Mammary epithelial cell (primary cell): ENCODE measurements around the gene SPTBN1.

Experiments used
- EZH2 ChIP-seq: IDR thresholded peaks from 2 replicates; pipeline ENCODE4 v1.6.1; 2012; ENCODE audit warnings: low read length, inconsistent platforms, borderline replicate concordance
- TF ChIP-seq, protein P1 (sequence below), 2 donors: IDR thresholded peaks in 1 of 2; conservative IDR thresholded peaks in 1 of 2; 2 replicates each; pipeline ENCODE4 v1.5.1; 2011 to 2012; ENCODE audit warnings: inconsistent platforms in 2 of 2, low read length in 2 of 2, mild to moderate bottlenecking in 2 of 2, control low read depth in 1 of 2, low read depth in 1 of 2; ENCODE audit not compliant: insufficient read depth in 1 of 2; ENCODE audit errors: extremely low read depth in 1 of 2

DNA sequence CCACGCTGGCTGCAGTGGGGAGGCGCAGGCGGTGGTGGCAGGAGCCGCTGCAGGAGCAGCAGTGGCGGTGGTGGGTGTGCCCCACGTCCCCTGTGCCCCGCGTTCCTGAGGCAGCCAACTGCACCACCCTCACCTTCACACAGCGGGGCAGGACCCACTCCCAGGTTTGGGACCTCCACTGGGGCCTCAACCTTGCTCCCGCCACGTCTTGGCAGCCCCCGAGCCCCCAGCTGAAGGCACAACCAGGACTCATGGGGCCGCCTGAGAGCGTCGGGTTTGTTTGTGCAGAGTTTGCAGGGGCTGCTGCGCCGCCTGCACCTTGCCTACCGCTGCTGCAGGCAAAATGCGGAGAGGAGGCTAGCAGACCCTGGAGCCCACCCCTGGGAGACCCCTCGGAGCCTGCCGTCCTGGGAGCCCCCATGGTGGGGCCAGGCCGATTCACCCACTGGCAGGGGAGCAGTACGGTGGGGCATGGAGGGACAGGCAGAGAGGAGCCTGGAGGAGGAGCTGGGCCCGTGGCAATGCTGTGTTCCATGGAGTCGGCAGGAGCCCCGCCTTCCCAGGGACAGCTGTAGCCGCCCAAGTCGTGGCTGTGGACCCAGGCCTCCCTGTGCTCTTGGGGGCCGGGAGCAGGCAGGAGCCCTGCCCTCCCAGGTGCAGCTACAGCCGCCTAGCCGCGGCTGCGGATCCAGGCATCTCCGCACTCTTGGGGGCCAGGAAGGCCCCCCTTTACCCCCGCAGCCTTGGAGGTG, 252.6 kb downstream of the SPTBN1 start:
- TF ChIP-seq, protein P1, sequence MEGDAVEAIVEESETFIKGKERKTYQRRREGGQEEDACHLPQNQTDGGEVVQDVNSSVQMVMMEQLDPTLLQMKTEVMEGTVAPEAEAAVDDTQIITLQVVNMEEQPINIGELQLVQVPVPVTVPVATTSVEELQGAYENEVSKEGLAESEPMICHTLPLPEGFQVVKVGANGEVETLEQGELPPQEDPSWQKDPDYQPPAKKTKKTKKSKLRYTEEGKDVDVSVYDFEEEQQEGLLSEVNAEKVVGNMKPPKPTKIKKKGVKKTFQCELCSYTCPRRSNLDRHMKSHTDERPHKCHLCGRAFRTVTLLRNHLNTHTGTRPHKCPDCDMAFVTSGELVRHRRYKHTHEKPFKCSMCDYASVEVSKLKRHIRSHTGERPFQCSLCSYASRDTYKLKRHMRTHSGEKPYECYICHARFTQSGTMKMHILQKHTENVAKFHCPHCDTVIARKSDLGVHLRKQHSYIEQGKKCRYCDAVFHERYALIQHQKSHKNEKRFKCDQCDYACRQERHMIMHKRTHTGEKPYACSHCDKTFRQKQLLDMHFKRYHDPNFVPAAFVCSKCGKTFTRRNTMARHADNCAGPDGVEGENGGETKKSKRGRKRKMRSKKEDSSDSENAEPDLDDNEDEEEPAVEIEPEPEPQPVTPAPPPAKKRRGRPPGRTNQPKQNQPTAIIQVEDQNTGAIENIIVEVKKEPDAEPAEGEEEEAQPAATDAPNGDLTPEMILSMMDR (conservative IDR thresholded peaks at IDR 0.05 in 1 of 2, IDR thresholded peaks at IDR 0.05 in 1 of 2; ENCODE audit: extremely low read depth in 1 of 2, insufficient read depth in 1 of 2, low read depth in 1 of 2, low read length in 2 of 2), result peak in 1 of 2 donors; percentile 1
- no peak for TF ChIP-seq EZH2
